Dedifferentiated amniotic fluid mesenchymal stem cell (primary cell): ENCODE measurements around the gene CTSF.

Source experiments
- DNase-seq: peaks from one replicate; pipeline ENCODE4 v3.0.0-alpha.2; 2016; ENCODE audit errors: extremely low spot score

The CTSF gene

DNA sequence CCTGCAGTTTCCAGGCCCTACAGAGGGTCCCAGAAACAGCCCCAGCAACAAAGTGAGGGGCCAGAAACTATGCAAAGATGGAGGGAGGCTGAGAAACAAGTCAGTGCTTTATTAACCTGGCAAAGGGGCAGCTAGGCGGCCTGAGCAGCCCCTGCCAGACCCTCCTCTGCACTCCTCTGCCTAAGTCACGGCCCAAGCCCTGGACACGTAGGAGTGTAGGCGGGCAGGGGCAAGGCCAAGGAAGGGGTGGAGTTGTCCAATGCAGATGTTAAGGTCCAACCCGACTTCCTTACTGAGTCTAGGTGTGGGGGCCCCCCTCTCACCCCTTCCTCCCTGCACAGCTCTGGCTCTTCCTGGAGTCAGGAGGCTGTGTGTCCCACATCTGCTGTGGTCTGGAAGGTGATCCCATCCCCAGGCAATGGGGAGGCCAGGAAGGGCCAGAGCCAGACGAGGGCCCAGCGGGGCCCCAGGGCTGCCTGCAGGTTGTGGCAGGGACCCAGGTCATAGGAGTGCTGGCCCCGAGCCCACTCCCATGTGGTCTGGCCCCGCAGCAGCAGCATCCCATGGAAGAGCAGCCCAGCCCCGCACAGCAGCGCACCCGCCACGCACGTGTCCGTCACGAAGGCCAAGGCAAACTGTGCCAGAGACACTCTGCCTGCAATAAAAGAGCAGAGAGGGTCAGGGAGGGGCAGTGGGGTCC lies 29.1 kb downstream of the CTSF start:
- no peak for DNase-seq

- no peak for DNase-seq
Observed at GRCh38 chr11:66532784-66533183, 35.6 kb downstream of the CTSF start.

DNA sequence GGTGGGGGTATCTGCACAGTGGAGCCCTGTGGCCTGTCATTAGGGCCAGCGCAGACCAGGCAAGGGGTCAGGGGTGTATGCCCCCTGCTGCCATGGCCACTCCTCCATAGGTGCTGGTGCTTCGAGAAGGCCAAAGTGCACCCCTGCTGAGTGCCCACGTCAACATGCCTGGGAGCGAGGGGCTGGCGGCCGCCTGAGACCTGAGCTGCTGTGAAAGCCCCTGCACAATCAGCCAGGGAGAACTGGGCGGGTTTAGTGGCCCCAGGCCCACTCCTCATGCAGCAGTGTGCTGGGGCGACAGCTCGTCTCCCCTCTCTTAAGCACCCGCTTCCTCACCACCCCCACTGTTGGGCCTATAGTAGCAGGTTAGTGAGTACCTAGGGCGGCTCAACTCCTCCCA lies 36.6 kb downstream of the CTSF start:
- DNase-seq = no peak

DNA sequence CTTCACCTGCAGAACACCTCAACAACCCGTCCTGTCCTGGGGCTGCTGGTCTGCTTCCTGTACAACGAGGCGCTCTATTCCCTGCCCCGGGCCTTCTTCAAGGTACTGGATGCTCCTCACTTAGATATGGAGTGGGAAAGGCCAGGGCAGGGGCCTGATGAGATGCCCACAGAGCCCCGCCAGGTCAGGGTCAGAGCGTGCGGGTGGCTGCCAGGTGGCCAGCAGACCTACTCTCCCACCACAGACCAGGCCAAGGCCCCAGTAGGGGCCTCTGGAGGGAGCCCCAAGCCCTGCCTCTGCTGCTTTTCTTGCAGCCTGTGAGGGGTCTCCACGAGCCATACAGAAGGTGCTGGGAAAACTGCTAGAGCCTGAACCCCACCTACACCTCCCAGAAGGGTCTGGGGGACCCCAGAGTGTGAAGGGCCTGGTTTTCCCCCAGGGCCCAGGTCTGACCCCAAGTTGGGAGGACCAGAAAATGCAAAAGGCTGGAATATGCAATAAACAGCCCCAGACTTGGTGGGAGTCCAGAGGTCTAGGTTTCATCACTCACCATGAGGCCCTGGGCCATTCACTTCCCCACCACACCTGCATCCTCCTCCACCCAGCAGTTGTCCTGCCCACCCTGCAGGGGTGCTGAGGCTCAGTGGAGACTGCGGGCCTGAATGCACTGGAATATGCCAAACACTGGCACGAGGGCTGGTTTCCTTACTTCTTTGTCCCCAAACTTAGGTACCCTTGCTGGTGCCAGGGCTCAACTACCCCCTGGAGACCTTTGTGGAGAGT lies 37.3 kb downstream of the CTSF start:
- peak; percentile 4 for DNase-seq

DNA sequence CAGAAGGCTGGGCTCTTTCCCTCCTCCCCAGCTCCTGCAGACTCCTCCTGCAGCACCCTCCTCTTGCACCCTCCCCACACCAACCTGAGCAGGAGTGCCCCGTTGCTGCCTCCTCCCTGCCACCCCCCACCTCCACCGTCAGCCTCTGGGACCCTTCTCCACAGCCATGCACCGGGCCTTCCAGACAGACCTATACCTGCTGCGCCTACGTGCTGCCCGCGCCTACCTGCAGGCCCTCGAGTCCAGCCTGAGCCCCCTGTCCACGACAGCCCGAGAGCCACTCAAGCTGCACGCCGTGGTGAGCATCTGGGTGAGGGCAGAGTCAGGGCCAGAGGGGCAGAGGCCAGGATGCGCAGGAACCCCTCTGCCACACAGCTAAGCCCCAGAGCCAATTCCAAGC lies 38.8 kb downstream of the CTSF start:
- no peak for DNase-seq

- DNase-seq = no peak
Observed at GRCh38 chr11:66529069-66529468, 39.3 kb downstream of the CTSF start.

DNA sequence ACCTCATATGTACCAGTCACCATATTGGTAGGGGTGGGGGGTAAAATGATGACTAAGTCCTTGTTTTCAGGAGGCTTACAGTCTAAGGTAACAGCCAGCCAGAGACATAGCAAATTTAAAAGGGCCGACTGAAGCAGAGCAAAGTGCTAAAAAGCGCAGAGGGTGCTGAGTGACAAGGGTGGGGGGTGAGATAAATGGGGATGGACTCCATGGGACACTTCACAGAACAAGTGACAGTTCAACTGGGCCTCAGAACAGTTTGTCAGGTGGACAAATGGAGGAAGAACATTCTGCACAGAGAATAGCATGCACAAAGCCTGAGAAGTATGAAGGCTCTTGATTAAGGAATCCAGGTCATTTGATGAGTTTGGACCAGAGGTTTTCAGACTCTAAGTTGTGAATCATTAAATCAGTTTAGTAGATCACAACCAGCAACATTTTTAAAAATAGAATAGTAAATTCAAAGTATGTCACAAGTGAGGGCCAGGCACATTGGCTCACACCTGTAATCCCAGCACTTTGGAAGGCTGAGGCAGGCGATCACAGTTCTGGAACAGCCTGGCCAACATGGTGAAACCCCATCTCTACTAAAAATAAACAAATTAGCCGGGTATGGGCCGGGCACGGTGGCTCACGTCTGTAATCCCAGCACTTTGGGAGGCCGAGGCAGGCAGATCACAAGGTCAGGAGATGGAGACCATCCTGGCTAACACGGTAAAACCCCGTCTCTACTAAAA lies 43.9 kb downstream of the CTSF start:
- no peak for DNase-seq

DNA sequence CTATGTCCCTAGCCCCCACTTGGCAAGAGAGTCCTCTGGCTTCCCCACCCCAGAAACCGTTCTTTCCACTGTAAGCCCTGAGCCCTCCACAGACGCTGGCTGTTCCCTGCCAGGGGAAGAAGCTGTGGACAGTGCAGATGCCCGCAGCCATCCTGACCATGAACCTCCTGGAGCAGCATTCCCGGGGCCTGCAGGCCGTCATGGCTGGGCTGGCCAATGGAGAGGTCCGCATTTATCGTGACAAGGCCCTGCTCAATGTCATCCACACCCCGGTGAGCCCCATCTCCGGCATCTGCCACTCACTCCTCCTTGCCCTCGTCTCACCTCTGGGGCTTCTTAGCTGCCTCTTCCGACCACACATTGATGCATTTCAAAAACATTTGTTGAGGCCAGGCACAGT lies 44.8 kb downstream of the CTSF start:
- no peak for DNase-seq
